Measurements from ENCODE around the gene GPC3.

DNA sequence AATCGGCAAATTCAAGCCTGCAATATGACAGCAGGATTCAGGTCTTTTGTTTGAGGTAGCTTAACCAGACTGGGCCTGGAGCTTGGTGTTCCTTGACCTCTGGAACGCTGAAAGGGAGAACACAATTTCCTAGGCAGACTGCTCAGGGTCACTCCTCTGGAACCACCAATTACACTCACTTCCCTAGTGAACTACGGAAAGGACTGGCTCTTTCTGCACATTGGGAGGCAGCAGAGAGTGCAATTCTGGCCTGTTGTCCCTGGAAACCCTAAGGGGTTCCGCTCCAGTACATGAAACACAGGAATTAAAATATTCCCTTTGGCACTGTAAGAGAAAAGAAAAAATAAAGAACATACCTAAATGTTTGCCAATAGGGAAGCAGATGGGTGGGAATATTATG lies 58.6 kb downstream of the GPC3 start:
- TF ChIP-seq POLR2A (IDR thresholded peaks at IDR 0.05; ENCODE audit: low read depth, low read length) (no peak), POLR2AphosphoS5 (IDR thresholded peaks at IDR 0.05; ENCODE audit: low read depth, low read length) (no peak)
